Measurements from ENCODE around the gene PTPN7.

- TF ChIP-seq, protein P1, sequence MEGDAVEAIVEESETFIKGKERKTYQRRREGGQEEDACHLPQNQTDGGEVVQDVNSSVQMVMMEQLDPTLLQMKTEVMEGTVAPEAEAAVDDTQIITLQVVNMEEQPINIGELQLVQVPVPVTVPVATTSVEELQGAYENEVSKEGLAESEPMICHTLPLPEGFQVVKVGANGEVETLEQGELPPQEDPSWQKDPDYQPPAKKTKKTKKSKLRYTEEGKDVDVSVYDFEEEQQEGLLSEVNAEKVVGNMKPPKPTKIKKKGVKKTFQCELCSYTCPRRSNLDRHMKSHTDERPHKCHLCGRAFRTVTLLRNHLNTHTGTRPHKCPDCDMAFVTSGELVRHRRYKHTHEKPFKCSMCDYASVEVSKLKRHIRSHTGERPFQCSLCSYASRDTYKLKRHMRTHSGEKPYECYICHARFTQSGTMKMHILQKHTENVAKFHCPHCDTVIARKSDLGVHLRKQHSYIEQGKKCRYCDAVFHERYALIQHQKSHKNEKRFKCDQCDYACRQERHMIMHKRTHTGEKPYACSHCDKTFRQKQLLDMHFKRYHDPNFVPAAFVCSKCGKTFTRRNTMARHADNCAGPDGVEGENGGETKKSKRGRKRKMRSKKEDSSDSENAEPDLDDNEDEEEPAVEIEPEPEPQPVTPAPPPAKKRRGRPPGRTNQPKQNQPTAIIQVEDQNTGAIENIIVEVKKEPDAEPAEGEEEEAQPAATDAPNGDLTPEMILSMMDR (IDR thresholded peaks at IDR 0.05; ENCODE audit: low read depth, low read length): no peak
- no peak for TF ChIP-seq MAX (IDR thresholded peaks at IDR 0.05; ENCODE audit: low read depth, low read length)
- no peak for TF ChIP-seq MYC (IDR thresholded peaks at IDR 0.05; ENCODE audit: low read depth, low read length)
Measured at GRCh38 chr1:202155478-202156021, 4.9 kb downstream of the PTPN7 start.
